Suprapubic skin (tissue), 4 donors: ENCODE data around the gene OR52W1. TPM values are rescaled to one million over a fixed set of nuclear protein-coding genes. Genes with fewer than 3 reads are reported as not detected.

Experiments used
- DNase-seq, 2 donors: peaks; one replicate each; pipeline ENCODE4 v3.0.0-alpha.2; 2019; ENCODE audit warnings: low spot score in 2 of 2
- H3K27ac ChIP-seq: fragments of 200-600 bp; sonication (generic); one replicate; pipeline ENCODE4 v1.5.1; 2019
- H3K27me3 ChIP-seq: fragments of 200-600 bp; sonication (generic); one replicate; pipeline ENCODE4 v1.5.1; 2019
- H3K36me3 ChIP-seq: fragments of 200-600 bp; sonication (generic); one replicate; pipeline ENCODE4 v1.5.1; 2019
- H3K4me1 ChIP-seq: fragments of 200-600 bp; sonication (generic); one replicate; pipeline ENCODE4 v1.5.1; 2019
- H3K4me3 ChIP-seq: fragments of 200-600 bp; sonication (generic); one replicate; pipeline ENCODE4 v1.5.1; 2019; ENCODE audit warnings: mild to moderate bottlenecking
- H3K9me3 ChIP-seq: fragments of 200-600 bp; sonication (generic); one replicate; pipeline ENCODE4 v1.5.1; 2019
- CTCF ChIP-seq, 2 donors: fragments of 200-600 bp in 1 of 2; fragments of 450-650 bp in 1 of 2; sonication (generic) in 1 of 2; IDR thresholded peaks; one replicate each; pipeline ENCODE4 v1.5.1; 2016 to 2019; ENCODE audit warnings: antibody characterized with exemption in 2 of 2, mild to moderate bottlenecking in 1 of 2, moderate library complexity in 1 of 2
- EP300 ChIP-seq: sonication (generic); formaldehyde crosslinking; IDR thresholded peaks from one replicate; pipeline ENCODE4 v1.6.1; 2017; ENCODE audit warnings: antibody characterized with exemption
- POLR2A ChIP-seq, 2 donors: fragments of 450-650 bp; IDR thresholded peaks; one replicate each; pipeline ENCODE4 v1.6.1; 2017; ENCODE audit warnings: antibody characterized with exemption in 2 of 2, mild to moderate bottlenecking in 2 of 2, moderate library complexity in 2 of 2
- POLR2AphosphoS5 ChIP-seq, 3 donors: sonication (generic); formaldehyde crosslinking; IDR thresholded peaks; one replicate each; pipeline ENCODE4 v1.6.1; 2017; ENCODE audit warnings: antibody characterized with exemption in 3 of 3
- WGBS: methylation state at CpG from one replicate; pipeline ENCODE4 v1.1.5; 2018; 5-methylcytosine and 5-hydroxymethylcytosine counted together
- total RNA-seq, 4 donors: library from RNA; depleted of rRNA; stranded (reverse); fragments of >200 nt; gene quantifications; one replicate each; pipeline ENCODE4 v1.1.0, GENCODE V29; 2016

Gene OR52W1
- total RNA-seq, 4 donors from 2014 or later: not detected

- no peaks in the 10 kb centered on the region for H3K27me3 ChIP-seq
- H3K36me3 ChIP-seq: no peaks in the 10 kb centered on the region
- H3K4me3 ChIP-seq: no peak overlapping the region
- no peak for TF ChIP-seq CTCF (IDR thresholded peaks at IDR 0.05)
- TF ChIP-seq POLR2AphosphoS5 (IDR thresholded peaks at IDR 0.05): no peak
- no peak for TF ChIP-seq POLR2A (IDR thresholded peaks at IDR 0.05)
- no peak for TF ChIP-seq EP300
- H3K4me1 ChIP-seq: no peaks in the 10 kb centered on the region
- DNase-seq: no peak
- 72% methylated on average over 2 of the region's 2 CpGs for WGBS
- H3K9me3 ChIP-seq: no peaks in the 10 kb centered on the region
- no peak overlapping the region for H3K27ac ChIP-seq
Observed at GRCh38 chr11:6175440-6175839, 23.6 kb upstream of the OR52W1 start.

- Histone ChIP-seq H3K4me1 (no peaks in the 10 kb centered on the region), H3K9me3 (no peaks in the 10 kb centered on the region), H3K36me3 (no peaks in the 10 kb centered on the region), H3K27me3 (no peaks in the 10 kb centered on the region), H3K4me3 (no peak overlapping the region), H3K27ac (no peak overlapping the region)
- no peak for DNase-seq
- no peak for TF ChIP-seq EP300
- no peak for TF ChIP-seq POLR2AphosphoS5 (IDR thresholded peaks at IDR 0.05)
Observed at GRCh38 chr11:6191742-6192141, 7.3 kb upstream of the OR52W1 start.

- Histone ChIP-seq H3K36me3 (no peaks in the 10 kb centered on the region), H3K9me3 (no peaks in the 10 kb centered on the region), H3K27ac (no peak overlapping the region), H3K4me3 (no peak overlapping the region), H3K27me3 (no peaks in the 10 kb centered on the region), H3K4me1 (no peaks in the 10 kb centered on the region)
- 77% methylated on average over 1 of the region's 1 CpG for WGBS
- TF ChIP-seq POLR2A (IDR thresholded peaks at IDR 0.05): no peak
- TF ChIP-seq POLR2AphosphoS5 (IDR thresholded peaks at IDR 0.05): no peak
- no peak for TF ChIP-seq EP300
- no peak for TF ChIP-seq CTCF (IDR thresholded peaks at IDR 0.05)
- no peak for DNase-seq
Observed at GRCh38 chr11:6194065-6194581, 4.9 kb upstream of the OR52W1 start.

- no peaks in the 10 kb centered on the region for H3K36me3 ChIP-seq
- H3K9me3 ChIP-seq: no peaks in the 10 kb centered on the region
- no peak overlapping the region for H3K27ac ChIP-seq
- peaks cover 1% of the 10 kb centered on the region for H3K4me1 ChIP-seq
- no peak for DNase-seq
- H3K4me3 ChIP-seq: no peak overlapping the region
- no peaks in the 10 kb centered on the region for H3K27me3 ChIP-seq
- 48% methylated on average over 4 of the region's 4 CpGs for WGBS
- TF ChIP-seq EP300 (no peak), POLR2A (IDR thresholded peaks at IDR 0.05) (no peak), POLR2AphosphoS5 (IDR thresholded peaks at IDR 0.05) (no peak), CTCF (IDR thresholded peaks at IDR 0.05) (no peak)
Observed at GRCh38 chr11:6196396-6196795, 2.6 kb upstream of the OR52W1 start.

- no peak for DNase-seq
- Histone ChIP-seq H3K4me3 (no peak overlapping the region), H3K27ac (no peak overlapping the region), H3K27me3 (no peaks in the 10 kb centered on the region), H3K4me1 (peaks cover 4% of the 10 kb centered on the region), H3K36me3 (no peaks in the 10 kb centered on the region), H3K9me3 (no peaks in the 10 kb centered on the region)
- WGBS: 66% methylated on average over 4 of the region's 4 CpGs
- TF ChIP-seq CTCF (IDR thresholded peaks at IDR 0.05) (no peak), POLR2AphosphoS5 (IDR thresholded peaks at IDR 0.05) (no peak), EP300 (no peak), POLR2A (IDR thresholded peaks at IDR 0.05) (no peak)
Observed at GRCh38 chr11:6197466-6198200, 1.4 kb upstream of the OR52W1 start.
